ENCODE measurements around the gene CCDC54. TPM values are rescaled to one million over a fixed set of nuclear protein-coding genes. Genes with fewer than 3 reads are reported as not detected.
A peak's percentile ranks its signal among the peaks of the same experiment; 100 is the strongest.

The CCDC54 gene
- total RNA-seq, 1 experiment from 2014 or later = not detected

DNA sequence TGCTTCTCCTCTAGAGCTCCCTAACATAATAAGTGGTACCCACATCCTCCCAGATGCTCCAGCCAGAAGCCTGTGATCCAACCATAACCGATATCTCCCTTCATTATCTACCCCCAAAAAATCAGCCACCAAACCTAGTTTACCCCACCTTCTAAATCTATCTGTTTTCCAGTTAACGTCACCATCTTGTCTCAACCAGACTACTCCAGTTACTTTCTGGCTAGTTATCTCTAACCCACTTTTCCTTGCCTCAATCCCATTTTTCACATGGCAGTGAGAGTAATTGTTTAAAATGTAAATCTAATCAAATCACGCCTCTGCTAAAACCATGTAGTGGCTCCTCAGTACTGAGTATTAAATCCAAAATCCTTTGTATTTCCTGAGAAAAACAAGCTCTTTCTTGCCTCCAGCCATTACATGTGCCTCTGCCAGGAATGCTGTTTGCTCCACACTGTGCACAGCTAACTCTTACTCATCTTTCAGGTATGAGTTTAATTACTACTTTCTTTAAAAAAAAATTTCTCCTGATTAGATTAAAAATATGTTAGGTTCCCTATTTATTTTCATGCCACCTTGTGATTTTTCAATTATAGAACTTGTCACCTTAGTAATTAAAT is 15.4 kb downstream of the CCDC54 start:
- DNase-seq (ENCODE audit: low read depth) = peak; percentile 50

GRCh38 chr3:107394502-107394901 is 17.3 kb downstream of the CCDC54 start:
- no peak for DNase-seq (ENCODE audit: low read depth)

- DNase-seq (ENCODE audit: low read depth) = no peak
These were observed 17.8 kb downstream of the CCDC54 start for GRCh38 chr3:107395066-107395465.

GRCh38 chr3:107401301-107401700 is 24.1 kb downstream of the CCDC54 start:
- no peak for DNase-seq (ENCODE audit: low read depth)

GRCh38 chr3:107402214-107402613 is 25.0 kb downstream of the CCDC54 start:
- no peak for DNase-seq (ENCODE audit: low read depth)

DNA sequence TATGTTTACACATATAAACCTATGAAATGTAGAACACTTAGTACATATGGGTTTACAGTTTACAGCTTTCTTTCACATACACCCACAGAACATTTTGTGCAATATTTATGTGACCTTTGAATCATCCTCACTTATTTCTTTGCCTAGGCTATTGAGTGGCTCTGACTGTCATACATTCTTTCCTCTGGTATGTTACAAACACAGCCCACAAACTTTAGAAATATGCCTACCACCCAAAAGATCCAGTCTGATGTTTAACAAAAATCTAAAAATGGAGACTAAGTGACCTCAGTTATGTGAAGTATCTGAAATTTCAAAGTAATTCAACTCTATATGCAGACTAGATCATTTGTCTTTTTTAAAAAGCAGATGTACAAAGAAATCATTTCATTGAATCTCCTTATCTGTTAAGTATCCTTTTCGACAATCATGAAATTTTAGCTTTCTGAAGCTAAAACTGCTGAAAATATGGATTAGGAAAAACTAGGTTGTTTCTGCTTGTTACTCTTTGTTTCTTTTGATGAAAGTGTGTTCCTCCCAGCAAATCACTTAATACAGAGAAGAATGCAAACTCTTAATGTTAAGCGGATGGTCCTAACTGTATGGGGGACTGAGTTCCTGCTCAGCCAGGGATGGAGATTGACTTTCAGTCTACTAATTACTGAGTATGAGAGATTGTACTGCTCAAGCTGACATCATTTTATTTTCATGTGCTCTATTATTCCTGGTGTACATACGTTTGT is 27.7 kb downstream of the CCDC54 start:
- no peak for DNase-seq (ENCODE audit: low read depth)

DNA sequence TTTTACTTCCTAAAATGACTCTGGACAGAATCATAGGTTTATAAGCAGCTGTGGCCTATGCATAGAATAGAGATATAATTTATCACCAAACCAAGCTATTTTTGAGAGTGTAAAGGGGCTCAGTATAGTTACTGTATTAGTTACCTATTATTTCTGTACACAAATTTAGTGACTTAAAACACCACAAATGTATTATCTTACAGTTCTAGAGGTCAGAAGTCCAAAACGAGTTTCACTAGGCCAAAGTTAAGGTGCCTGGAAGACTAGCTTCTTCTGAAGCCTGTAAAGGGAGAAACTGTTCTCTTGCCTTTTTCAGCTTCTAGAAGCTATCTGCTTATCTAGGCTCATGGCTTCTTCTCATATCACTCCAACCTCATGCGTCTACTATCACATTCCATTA is 30.1 kb downstream of the CCDC54 start:
- no peak for DNase-seq (ENCODE audit: low read depth)

DNA sequence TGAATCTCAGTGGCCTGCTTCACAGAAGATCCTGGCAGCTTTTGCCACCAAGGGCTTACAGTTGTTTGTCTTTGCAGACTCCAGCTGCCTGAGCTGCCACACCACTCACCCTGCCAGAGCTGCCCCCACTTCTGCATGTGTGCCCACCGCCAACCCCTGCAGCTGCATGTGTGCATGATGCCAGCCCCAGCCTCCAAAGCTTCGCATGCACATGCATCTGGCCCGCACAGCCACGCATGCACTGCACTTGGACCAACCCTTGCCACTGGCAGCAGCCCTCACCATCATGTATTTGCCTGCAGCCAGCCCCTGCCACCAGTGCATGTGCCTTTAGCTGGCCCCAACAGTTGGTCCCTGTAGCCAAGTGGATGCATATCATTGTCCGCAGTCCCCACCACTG is 31.3 kb downstream of the CCDC54 start:
- no peak for DNase-seq (ENCODE audit: low read depth)

DNA sequence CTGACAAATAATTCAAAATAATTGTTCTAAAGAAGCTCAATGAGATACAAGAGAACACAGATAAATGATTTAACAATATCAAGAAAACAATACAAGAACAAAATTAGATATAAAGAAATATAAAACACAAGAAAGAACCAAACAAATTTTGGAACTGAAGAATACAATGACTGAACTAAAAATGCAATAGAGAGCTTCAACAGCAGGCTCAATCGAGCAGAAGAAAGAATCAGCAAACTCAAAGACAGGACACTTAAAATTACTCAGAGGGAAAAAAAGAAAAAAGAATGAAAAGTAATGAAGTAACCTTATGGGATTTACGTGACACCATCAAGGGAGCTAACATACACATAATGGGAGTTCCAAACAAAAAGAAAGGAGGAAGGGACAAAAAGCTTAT is 32.1 kb downstream of the CCDC54 start:
- no peak for DNase-seq (ENCODE audit: low read depth)

GRCh38 chr3:107410606-107411005 is 33.4 kb downstream of the CCDC54 start:
- DNase-seq (ENCODE audit: low read depth) = no peak

GRCh38 chr3:107411056-107411455 is 33.8 kb downstream of the CCDC54 start:
- no peak for DNase-seq (ENCODE audit: low read depth)

DNA sequence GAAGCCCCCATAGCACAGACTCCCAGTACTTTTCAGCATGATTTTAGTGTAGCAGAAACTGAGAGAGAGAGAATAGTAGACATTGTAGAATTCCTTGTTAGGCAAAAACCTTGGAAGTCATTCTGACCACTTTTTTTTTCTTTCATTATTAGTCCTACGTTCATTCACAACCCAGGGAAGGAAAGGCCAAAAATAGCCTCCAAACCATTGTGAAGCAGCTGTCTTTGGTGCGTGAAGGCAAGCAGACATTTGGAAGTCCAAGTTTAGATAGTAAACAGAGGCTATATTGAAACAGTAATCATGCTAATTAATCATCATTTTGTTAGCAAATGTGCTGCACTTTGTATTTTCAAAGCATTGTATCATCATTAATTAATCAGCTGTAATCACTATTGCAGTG is 34.5 kb downstream of the CCDC54 start:
- no peak for DNase-seq (ENCODE audit: low read depth)

DNA sequence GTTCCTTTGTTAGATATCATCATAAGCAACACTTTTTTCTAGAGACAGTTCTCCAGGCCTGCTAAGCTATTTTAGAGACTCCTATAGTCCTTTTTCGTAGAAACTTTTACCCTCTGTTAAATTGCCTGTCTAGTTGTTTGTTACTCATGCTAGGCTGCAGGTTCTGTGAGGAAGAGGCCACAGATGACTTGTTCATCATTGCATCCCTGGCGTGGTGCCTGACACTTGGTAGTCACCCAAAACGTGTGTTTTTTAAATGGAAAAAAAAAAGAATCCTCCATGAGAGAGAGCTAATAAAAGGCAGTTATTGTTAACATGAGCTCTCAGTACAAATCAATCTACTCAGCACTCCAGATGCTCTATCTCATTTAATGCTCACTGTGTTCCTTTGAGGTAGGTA is 35.1 kb downstream of the CCDC54 start:
- peak; percentile 41 for DNase-seq (ENCODE audit: low read depth)

DNA sequence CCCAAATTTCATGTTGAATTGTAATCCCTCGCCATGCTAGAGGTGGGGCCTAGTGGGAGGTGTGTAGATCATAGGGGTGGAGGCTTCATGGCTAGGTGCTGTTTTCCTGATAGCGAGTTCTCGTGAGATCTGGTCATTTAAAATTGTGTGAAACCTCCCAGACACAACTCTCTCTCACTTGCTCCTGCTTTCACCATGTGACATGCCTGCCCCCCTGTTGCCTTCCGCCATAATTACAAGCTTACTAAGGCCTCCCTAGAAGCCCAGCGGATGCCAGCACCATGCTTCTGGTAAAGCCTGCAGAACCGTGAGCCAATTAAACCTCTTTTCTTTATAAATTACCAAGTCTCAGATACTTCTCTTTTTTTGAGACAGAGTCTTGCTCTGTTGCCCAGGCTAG is 36.0 kb downstream of the CCDC54 start:
- DNase-seq (ENCODE audit: low read depth) = no peak

DNA sequence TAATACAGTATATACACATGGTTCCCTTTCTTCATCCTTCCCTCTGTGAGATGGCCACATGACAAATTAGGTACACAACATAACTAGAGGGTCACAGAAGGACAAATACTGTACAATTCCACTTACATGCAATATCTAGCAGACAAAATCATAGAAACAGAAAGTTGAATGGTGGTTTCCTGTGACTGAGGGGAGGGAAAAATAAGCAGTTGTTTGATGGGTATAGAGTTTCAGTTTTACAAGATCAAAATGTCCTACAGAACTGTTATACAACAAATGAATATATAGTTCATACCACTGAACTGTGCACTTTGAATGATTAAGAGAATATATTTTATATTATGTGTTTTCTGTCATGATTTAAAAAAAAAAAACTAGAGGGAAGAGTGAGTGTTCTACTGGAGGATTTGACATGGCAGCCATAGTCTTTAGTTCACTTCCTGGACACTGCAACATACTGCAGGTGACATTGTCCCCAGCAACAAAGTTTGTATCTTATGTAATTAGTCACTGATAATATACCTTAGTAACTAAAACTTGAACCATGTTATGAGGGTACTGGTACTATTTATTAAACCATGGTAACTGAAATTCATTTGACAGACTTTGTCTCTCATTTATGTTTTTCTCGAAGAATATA is 37.2 kb downstream of the CCDC54 start:
- DNase-seq (ENCODE audit: low read depth) = no peak

DNA sequence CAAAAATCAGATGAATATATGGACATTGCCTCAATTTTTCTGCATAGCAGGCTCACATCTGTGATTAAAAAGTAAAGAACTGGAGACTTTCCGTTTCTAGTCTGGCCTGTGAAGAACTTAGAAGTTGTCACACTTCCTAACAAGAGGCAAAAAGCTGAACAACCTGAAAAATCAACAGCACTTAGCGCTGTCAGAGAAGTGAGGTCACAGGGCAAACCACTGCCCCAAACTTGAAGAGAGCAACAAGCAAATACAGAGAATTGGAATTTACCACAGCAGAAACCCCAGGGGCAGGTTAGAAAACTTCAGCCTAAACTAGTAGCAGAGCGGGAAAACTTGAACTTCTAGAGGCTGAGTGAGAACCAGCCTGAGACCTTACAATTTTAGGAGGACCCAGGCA is 38.9 kb downstream of the CCDC54 start:
- DNase-seq (ENCODE audit: low read depth) = no peak

DNA sequence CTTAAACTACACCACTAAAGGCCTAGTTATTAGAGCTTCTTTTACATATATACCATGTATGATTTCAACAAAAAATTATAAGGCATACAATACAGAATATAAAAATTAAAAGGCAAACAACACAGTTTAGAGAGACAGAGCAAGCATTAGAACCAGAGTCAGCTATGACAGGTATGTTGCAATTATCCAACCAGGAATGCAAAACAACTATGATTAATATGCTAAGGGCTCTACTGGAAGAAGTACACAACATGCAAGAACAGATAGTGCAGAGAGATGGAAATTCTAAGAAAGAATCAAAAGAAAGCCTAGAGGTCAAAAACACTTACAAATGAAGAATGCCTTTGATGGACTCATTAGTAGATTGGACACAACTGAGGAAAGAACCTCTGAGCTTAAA is 39.6 kb downstream of the CCDC54 start:
- no peak for DNase-seq (ENCODE audit: low read depth)

DNA sequence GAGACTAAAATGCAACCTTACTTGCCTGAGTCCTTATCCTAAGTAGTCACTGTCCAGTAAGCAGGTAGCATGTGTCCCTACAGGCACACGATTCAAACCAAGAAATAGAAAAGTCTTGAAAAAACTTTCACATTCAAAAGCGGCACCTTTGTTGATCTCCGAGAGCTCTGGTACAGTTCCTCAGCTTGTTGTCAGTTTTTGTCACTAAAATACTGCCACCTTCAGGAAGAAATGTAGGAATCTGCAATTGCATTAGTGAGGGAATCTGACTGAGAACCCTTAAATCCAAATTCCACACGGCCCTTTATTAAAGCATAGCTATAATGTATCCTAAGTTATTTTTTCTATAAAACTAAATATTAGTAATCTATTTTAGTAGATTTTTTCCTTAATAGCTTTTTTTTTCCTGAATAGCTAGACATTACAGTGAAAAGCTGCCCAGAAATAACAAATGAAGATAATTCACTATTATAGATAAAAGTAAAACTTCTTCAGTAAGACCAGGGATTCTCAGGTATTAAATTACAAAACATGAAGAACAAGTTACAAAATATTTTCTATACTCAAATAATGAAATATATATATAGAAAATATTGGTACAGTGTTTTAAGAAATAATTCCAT is 44.0 kb downstream of the CCDC54 start:
- DNase-seq (ENCODE audit: low read depth) = peak; percentile 82

DNA sequence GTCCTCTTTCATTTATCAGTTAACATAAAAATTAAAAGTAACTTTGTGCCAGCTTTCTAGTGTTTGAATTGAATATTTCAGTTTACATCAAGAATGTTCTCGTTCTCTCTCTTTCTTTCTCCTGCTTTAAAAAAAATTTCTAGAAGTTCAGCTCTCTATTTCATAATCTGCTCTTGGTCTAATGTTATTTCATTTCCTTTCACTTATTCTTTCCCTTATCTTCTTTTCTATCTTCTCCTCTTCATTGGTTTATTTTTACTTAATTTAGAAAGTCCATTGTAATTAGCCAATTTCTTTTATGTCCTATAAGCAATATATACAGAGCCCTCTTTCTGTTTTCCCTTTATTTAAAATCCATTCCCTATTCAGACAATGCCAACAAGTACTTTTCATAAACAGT is 44.6 kb downstream of the CCDC54 start:
- DNase-seq (ENCODE audit: low read depth) = no peak

DNA sequence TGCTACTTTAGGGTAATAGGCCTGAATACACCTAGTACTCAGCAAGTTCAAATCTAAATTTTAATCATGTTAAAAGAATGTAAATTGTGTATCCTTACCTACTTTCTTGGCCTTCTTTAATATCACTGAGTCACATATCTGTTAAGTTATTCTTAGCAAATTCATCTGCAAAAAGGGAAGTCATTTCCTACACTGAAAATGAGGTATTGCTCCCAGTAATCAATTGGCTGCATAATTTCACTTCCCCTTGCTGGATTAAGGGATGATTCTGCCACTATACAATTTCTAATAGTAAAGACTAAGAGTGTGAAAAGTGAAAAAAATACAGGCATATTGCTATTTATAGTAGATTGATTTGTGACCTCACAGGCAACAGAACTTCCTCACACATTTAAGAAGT is 47.8 kb downstream of the CCDC54 start:
- DNase-seq (ENCODE audit: low read depth) = no peak

DNA sequence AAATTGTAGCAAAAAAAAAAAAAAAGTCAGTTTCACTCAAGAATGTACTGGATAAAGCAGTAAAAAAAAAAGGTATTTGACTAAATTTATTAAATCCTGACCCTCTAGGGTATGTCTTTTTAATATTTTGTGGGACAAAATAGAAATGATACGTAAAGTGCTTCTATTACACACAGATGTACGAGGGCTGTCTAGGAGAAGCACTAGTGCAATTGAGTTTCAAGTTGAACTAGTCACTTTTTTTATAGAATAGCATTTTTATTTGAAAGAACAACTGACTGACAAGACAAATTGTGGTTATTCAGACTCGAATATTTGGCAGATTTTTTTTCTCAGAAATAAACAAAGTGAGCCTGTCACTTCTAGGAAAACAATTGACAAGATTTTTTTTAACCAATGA is 49.0 kb downstream of the CCDC54 start:
- DNase-seq (ENCODE audit: low read depth) = no peak
